IPS-15b (cell line): ENCODE results near the gene GTPBP4.

ENCODE experiments used
- H3K27me3 ChIP-seq: one replicate; pipeline ENCODE4 v1.6.1; 2013; ENCODE audit warnings: low read length; ENCODE audit not compliant: control insufficient read depth, insufficient read depth
- H3K36me3 ChIP-seq: one replicate; pipeline ENCODE4 v1.6.1; 2013; ENCODE audit warnings: low read length; ENCODE audit not compliant: control insufficient read depth, insufficient read depth
- H3K4me1 ChIP-seq: one replicate; pipeline ENCODE4 v1.6.1; 2013; ENCODE audit warnings: mild to moderate bottlenecking, low read length; ENCODE audit not compliant: control insufficient read depth, insufficient read depth
- H3K4me3 ChIP-seq: one replicate; pipeline ENCODE4 v1.5.1; 2013; ENCODE audit warnings: low read depth, low read length
- H3K9ac ChIP-seq: one replicate; pipeline ENCODE4 v1.6.1; 2013; ENCODE audit warnings: low read depth, mild to moderate bottlenecking, low read length
- H3K9me3 ChIP-seq: one replicate; pipeline ENCODE4 v1.6.1; 2013; ENCODE audit warnings: mild to moderate bottlenecking, low read length; ENCODE audit not compliant: control insufficient read depth, insufficient read depth

The GTPBP4 gene

GRCh38 chr10:969473-970150 is 18.6 kb upstream of the GTPBP4 start:
- H3K4me1 ChIP-seq: no peaks in the 10 kb centered on the region
- no peaks in the 10 kb centered on the region for H3K9me3 ChIP-seq
- no peak overlapping the region for H3K9ac ChIP-seq
- no peaks in the 10 kb centered on the region for H3K36me3 ChIP-seq
- H3K4me3 ChIP-seq: no peak overlapping the region
- no peaks in the 10 kb centered on the region for H3K27me3 ChIP-seq

GRCh38 chr10:970311-971149 is 17.7 kb upstream of the GTPBP4 start:
- Histone ChIP-seq H3K4me3 (no peak overlapping the region), H3K4me1 (no peaks in the 10 kb centered on the region), H3K36me3 (no peaks in the 10 kb centered on the region), H3K9me3 (no peaks in the 10 kb centered on the region), H3K27me3 (no peaks in the 10 kb centered on the region), H3K9ac (no peak overlapping the region)

- Histone ChIP-seq H3K9ac (no peak overlapping the region), H3K36me3 (no peaks in the 10 kb centered on the region), H3K4me1 (no peaks in the 10 kb centered on the region), H3K9me3 (no peaks in the 10 kb centered on the region), H3K27me3 (no peaks in the 10 kb centered on the region), H3K4me3 (no peak overlapping the region)
Measured at GRCh38 chr10:971150-971542, 17.1 kb upstream of the GTPBP4 start.

GRCh38 chr10:971613-972012 is 16.6 kb upstream of the GTPBP4 start:
- Histone ChIP-seq H3K9me3 (no peaks in the 10 kb centered on the region), H3K36me3 (no peaks in the 10 kb centered on the region), H3K9ac (no peak overlapping the region), H3K27me3 (no peaks in the 10 kb centered on the region), H3K4me1 (no peaks in the 10 kb centered on the region), H3K4me3 (no peak overlapping the region)

- no peak overlapping the region for H3K9ac ChIP-seq
- H3K36me3 ChIP-seq: no peaks in the 10 kb centered on the region
- H3K4me1 ChIP-seq: no peaks in the 10 kb centered on the region
- H3K27me3 ChIP-seq: no peaks in the 10 kb centered on the region
- no peak overlapping the region for H3K4me3 ChIP-seq
- H3K9me3 ChIP-seq: no peaks in the 10 kb centered on the region
Measured at GRCh38 chr10:972763-973162, 15.5 kb upstream of the GTPBP4 start.

GRCh38 chr10:974038-974784 is 14.0 kb upstream of the GTPBP4 start:
- no peak overlapping the region for H3K4me3 ChIP-seq
- H3K36me3 ChIP-seq: no peaks in the 10 kb centered on the region
- no peaks in the 10 kb centered on the region for H3K4me1 ChIP-seq
- H3K27me3 ChIP-seq: no peaks in the 10 kb centered on the region
- H3K9me3 ChIP-seq: peaks cover 2% of the 10 kb centered on the region
- H3K9ac ChIP-seq: no peak overlapping the region

GRCh38 chr10:974785-975074 is 13.5 kb upstream of the GTPBP4 start:
- Histone ChIP-seq H3K4me3 (no peak overlapping the region), H3K9me3 (peaks cover 4% of the 10 kb centered on the region), H3K4me1 (no peaks in the 10 kb centered on the region), H3K36me3 (no peaks in the 10 kb centered on the region), H3K9ac (no peak overlapping the region), H3K27me3 (no peaks in the 10 kb centered on the region)

- H3K4me3 ChIP-seq: no peak overlapping the region
- peaks cover 4% of the 10 kb centered on the region for H3K36me3 ChIP-seq
- H3K4me1 ChIP-seq: no peaks in the 10 kb centered on the region
- H3K9me3 ChIP-seq: peaks cover 13% of the 10 kb centered on the region
- no peak overlapping the region for H3K9ac ChIP-seq
- H3K27me3 ChIP-seq: no peaks in the 10 kb centered on the region
Measured at GRCh38 chr10:976316-976715, 11.9 kb upstream of the GTPBP4 start.

- H3K4me1 ChIP-seq: no peaks in the 10 kb centered on the region
- no peak overlapping the region for H3K4me3 ChIP-seq
- peaks cover 4% of the 10 kb centered on the region for H3K36me3 ChIP-seq
- H3K9me3 ChIP-seq: peaks cover 13% of the 10 kb centered on the region
- no peaks in the 10 kb centered on the region for H3K27me3 ChIP-seq
- no peak overlapping the region for H3K9ac ChIP-seq
Measured at GRCh38 chr10:978826-979421, 9.3 kb upstream of the GTPBP4 start.

GRCh38 chr10:980468-981093 is 7.7 kb upstream of the GTPBP4 start:
- no peak overlapping the region for H3K4me3 ChIP-seq
- H3K9me3 ChIP-seq: peaks cover 13% of the 10 kb centered on the region
- no peak overlapping the region for H3K9ac ChIP-seq
- peaks cover 4% of the 10 kb centered on the region for H3K36me3 ChIP-seq
- H3K27me3 ChIP-seq: no peaks in the 10 kb centered on the region
- no peaks in the 10 kb centered on the region for H3K4me1 ChIP-seq

- Histone ChIP-seq H3K4me3 (no peak overlapping the region), H3K4me1 (no peaks in the 10 kb centered on the region), H3K9ac (no peak overlapping the region)
Measured at GRCh38 chr10:983401-983800, 4.8 kb upstream of the GTPBP4 start.

More at GRCh38 chr10:983401-983800, 4.8 kb upstream of the GTPBP4 start:
- Histone ChIP-seq H3K27me3 (no peaks in the 10 kb centered on the region), H3K9me3 (peaks cover 13% of the 10 kb centered on the region), H3K36me3 (peaks cover 4% of the 10 kb centered on the region)
